Measurements from ENCODE around the gene WDR26.
"Not testable (repeated sequence)": the region's sequence is repeated elsewhere in the genome, so short reads cannot be mapped to it uniquely, and the experiment has no call there.

Gene WDR26

DNA sequence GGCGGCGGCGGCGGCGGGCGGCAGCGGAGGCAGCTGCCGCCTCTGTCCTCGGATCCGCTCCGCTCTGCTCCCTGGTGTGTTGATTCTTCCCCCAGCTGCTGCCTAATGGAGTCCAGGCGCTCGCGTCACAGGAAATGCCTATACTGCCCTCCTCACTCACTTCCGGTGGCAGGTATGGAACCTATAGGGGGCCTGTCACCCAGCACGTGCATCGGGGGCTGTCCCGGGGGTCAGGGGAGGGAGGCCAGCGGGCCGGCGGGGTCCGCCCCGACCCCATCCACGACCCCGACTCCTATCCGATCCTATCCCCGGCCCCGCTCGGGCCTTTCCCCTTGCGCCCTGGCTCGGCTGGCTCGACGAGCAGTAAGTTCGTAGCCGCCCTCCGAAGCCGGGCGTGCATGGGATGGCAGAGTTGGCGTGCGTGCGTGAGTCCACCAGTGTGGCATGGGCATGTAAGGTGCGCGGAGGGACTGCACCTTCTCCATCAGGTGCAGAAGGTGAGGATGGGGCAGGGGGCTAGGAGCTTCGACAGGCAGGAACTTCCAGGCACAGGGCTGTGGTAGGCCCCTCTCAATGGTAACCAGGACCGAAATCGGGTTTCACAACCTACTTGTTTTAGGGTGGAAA lies at the start of gene WDR26:
TSS of gene WDR26 (minus strand) at position 107 of the 627 bp plus-strand sequence.
- H3K27ac ChIP-seq (ENCODE audit: low read length), result peak within 1 kb of the TSS; percentile 81
- H3K27me3 ChIP-seq (ENCODE audit: low read depth, low read length), result no peaks in the 10 kb centered on the region
- peak within 1 kb of the TSS; percentile 81 to 85 for H3K4me3 ChIP-seq (ENCODE audit: low read depth in 1 of 2, low read length in 2 of 2)
- no peaks in the 10 kb centered on the region for H3K36me3 ChIP-seq (ENCODE audit: control insufficient read depth in 1 of 2, insufficient read depth in 2 of 2, low read length in 2 of 2)
- H3K9me3 ChIP-seq (ENCODE audit: control insufficient read depth in 1 of 2, low read length in 2 of 2), result no peaks in the 10 kb centered on the region
- peaks cover 12 to 34% of the 10 kb centered on the region in 2 donors for H3K4me1 ChIP-seq (ENCODE audit: control insufficient read depth in 1 of 2, insufficient read depth in 2 of 2, low read length in 2 of 2)

GRCh38 chr1:224483206-224483605 lies 48.6 kb upstream of the WDR26 start:
- not testable (repeated sequence) for H3K27ac ChIP-seq (ENCODE audit: low read length); H3K4me1 ChIP-seq (ENCODE audit: control insufficient read depth in 1 of 2, insufficient read depth in 2 of 2, low read length in 2 of 2); H3K9me3 ChIP-seq (ENCODE audit: control insufficient read depth in 1 of 2, low read length in 2 of 2); H3K27me3 ChIP-seq (ENCODE audit: low read depth, low read length); H3K36me3 ChIP-seq (ENCODE audit: control insufficient read depth in 1 of 2, insufficient read depth in 2 of 2, low read length in 2 of 2); H3K4me3 ChIP-seq (ENCODE audit: low read depth in 1 of 2, low read length in 2 of 2)

DNA sequence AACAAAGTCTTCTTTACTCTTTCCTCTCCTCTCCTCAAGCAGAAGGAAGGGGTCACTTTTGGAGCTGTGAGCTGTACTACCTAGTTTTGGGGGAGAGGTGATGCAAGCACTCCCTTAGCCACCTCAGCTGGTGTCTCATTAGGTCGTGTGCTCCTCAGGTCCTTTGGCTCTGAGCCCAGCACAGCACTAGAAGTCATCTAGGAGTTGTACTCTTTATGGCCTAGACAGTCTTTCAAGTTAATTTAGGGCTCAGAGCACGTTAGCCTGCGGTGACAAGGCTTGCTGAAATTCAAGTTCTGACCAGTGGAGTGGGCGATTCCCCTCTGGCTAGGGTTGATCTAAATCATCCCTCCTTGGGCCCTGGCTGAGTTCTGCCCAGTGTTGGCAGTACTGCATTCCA lies 48.0 kb upstream of the WDR26 start:
- Histone ChIP-seq H3K9me3 (ENCODE audit: control insufficient read depth in 1 of 2, low read length in 2 of 2) (no peaks in the 10 kb centered on the region), H3K4me3 (ENCODE audit: low read depth in 1 of 2, low read length in 2 of 2) (no peak overlapping the region), H3K27ac (ENCODE audit: low read length) (no peak overlapping the region), H3K36me3 (ENCODE audit: control insufficient read depth in 1 of 2, insufficient read depth in 2 of 2, low read length in 2 of 2) (no peaks in the 10 kb centered on the region), H3K27me3 (ENCODE audit: low read depth, low read length) (no peaks in the 10 kb centered on the region), H3K4me1 (ENCODE audit: control insufficient read depth in 1 of 2, insufficient read depth in 2 of 2, low read length in 2 of 2) (no peaks in the 10 kb centered on the region)

DNA sequence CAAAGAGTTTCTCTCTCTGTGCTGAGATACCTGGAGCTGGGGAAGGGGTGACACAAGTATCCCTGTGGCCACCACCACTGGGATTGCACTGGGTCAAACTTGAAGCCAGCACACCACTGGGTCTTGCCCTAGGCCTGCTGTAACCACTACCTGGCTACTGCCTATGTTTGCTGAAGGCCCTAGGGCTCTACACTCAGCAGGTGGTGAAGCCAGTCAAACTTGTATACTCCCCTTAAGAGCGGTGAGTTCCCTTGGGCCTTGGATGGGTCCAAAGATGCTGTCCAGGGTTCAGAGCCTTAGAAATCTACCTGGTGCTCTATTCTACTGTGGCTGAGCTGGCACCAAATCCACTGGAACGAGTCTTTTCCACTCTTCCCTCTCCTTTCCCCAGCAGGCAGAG lies 47.0 kb upstream of the WDR26 start:
- Histone ChIP-seq H3K4me3 (ENCODE audit: low read depth in 1 of 2, low read length in 2 of 2) (no peak overlapping the region), H3K9me3 (ENCODE audit: control insufficient read depth in 1 of 2, low read length in 2 of 2) (no peaks in the 10 kb centered on the region), H3K27me3 (ENCODE audit: low read depth, low read length) (no peaks in the 10 kb centered on the region), H3K36me3 (ENCODE audit: control insufficient read depth in 1 of 2, insufficient read depth in 2 of 2, low read length in 2 of 2) (no peaks in the 10 kb centered on the region), H3K4me1 (ENCODE audit: control insufficient read depth in 1 of 2, insufficient read depth in 2 of 2, low read length in 2 of 2) (no peaks in the 10 kb centered on the region), H3K27ac (ENCODE audit: low read length) (no peak overlapping the region)

DNA sequence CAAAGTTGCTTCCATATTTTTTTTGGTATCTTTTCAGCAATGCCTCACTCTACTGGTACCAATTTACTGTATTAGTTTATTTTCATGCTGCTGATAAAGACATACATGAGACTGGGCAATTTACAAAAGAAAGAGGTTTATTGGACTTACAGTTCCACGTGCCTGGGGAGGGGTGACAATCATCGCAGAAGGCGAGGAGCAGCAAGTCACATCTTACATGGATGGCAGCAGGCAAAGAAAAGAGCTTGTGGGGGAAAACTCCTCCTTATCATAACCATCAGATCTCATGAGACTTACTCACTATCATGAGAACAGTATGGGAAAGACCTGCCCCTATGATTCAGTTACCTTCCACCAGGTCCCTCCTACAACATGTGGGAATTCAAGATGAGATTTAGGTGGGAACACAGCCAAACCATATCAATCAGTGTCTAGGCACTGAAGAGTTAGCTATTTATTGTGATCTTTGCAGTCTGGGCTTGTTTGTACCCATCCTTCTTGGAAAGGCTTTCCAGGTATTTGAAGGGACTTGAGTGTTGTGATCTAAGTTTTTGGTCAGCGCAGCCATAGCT lies 46.4 kb upstream of the WDR26 start:
- H3K27me3 ChIP-seq (ENCODE audit: low read depth, low read length); H3K4me1 ChIP-seq (ENCODE audit: control insufficient read depth in 1 of 2, insufficient read depth in 2 of 2, low read length in 2 of 2); H3K27ac ChIP-seq (ENCODE audit: low read length); H3K9me3 ChIP-seq (ENCODE audit: control insufficient read depth in 1 of 2, low read length in 2 of 2); H3K4me3 ChIP-seq (ENCODE audit: low read depth in 1 of 2, low read length in 2 of 2); H3K36me3 ChIP-seq (ENCODE audit: control insufficient read depth in 1 of 2, insufficient read depth in 2 of 2, low read length in 2 of 2): not testable (repeated sequence)

- H3K4me3 ChIP-seq (ENCODE audit: low read depth in 1 of 2, low read length in 2 of 2); H3K27me3 ChIP-seq (ENCODE audit: low read depth, low read length); H3K9me3 ChIP-seq (ENCODE audit: control insufficient read depth in 1 of 2, low read length in 2 of 2); H3K27ac ChIP-seq (ENCODE audit: low read length); H3K36me3 ChIP-seq (ENCODE audit: control insufficient read depth in 1 of 2, insufficient read depth in 2 of 2, low read length in 2 of 2); H3K4me1 ChIP-seq (ENCODE audit: control insufficient read depth in 1 of 2, insufficient read depth in 2 of 2, low read length in 2 of 2): not testable (repeated sequence)
Measured at GRCh38 chr1:224480200-224480599, 45.6 kb upstream of the WDR26 start.

- no peak overlapping the region for H3K27ac ChIP-seq (ENCODE audit: low read length)
- H3K4me3 ChIP-seq (ENCODE audit: low read depth in 1 of 2, low read length in 2 of 2), result no peak overlapping the region
- no peaks in the 10 kb centered on the region for H3K9me3 ChIP-seq (ENCODE audit: control insufficient read depth in 1 of 2, low read length in 2 of 2)
- no peaks in the 10 kb centered on the region for H3K36me3 ChIP-seq (ENCODE audit: control insufficient read depth in 1 of 2, insufficient read depth in 2 of 2, low read length in 2 of 2)
- H3K27me3 ChIP-seq (ENCODE audit: low read depth, low read length), result no peaks in the 10 kb centered on the region
- H3K4me1 ChIP-seq (ENCODE audit: control insufficient read depth in 1 of 2, insufficient read depth in 2 of 2, low read length in 2 of 2), result no peaks in the 10 kb centered on the region
Measured at GRCh38 chr1:224472806-224473205, 38.2 kb upstream of the WDR26 start.

DNA sequence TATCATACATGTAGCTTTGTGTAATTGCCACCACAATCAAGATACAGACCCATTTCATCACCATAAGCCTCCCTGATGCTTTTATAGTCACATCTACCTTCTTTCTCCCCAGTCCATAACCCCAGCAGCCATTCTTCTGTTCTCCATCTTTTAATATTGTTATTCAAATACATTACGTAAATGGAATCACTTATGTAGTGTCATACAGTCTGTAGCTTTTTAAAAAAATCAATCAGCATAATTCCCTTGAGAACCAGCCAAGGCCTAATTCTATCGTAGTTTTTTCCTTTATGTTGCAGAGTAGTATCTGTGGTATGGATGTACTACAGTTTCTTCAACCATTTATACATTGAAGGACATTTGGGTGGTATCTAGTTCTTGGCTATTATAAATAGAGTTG lies 31.6 kb upstream of the WDR26 start:
- H3K4me3 ChIP-seq (ENCODE audit: low read depth in 1 of 2, low read length in 2 of 2), result no peak overlapping the region

GRCh38 chr1:224459966-224460365 lies 25.4 kb upstream of the WDR26 start:
- H3K4me1 ChIP-seq (ENCODE audit: control insufficient read depth in 1 of 2, insufficient read depth in 2 of 2, low read length in 2 of 2), result peaks cover 9 to 23% of the 10 kb centered on the region in 2 donors
- H3K27ac ChIP-seq (ENCODE audit: low read length), result no peak overlapping the region
- no peaks in the 10 kb centered on the region for H3K36me3 ChIP-seq (ENCODE audit: control insufficient read depth in 1 of 2, insufficient read depth in 2 of 2, low read length in 2 of 2)
- no peak overlapping the region for H3K4me3 ChIP-seq (ENCODE audit: low read depth in 1 of 2, low read length in 2 of 2)
- H3K27me3 ChIP-seq (ENCODE audit: low read depth, low read length), result no peaks in the 10 kb centered on the region
- H3K9me3 ChIP-seq (ENCODE audit: control insufficient read depth in 1 of 2, low read length in 2 of 2), result no peaks in the 10 kb centered on the region

More for the DNA sequence above, 31.6 kb upstream of the WDR26 start:
- Histone ChIP-seq H3K27me3 (ENCODE audit: low read depth, low read length) (no peaks in the 10 kb centered on the region), H3K9me3 (ENCODE audit: control insufficient read depth in 1 of 2, low read length in 2 of 2) (no peaks in the 10 kb centered on the region), H3K36me3 (ENCODE audit: control insufficient read depth in 1 of 2, insufficient read depth in 2 of 2, low read length in 2 of 2) (no peaks in the 10 kb centered on the region), H3K4me1 (ENCODE audit: control insufficient read depth in 1 of 2, insufficient read depth in 2 of 2, low read length in 2 of 2) (no peaks in the 10 kb centered on the region), H3K27ac (ENCODE audit: low read length) (no peak overlapping the region)

DNA sequence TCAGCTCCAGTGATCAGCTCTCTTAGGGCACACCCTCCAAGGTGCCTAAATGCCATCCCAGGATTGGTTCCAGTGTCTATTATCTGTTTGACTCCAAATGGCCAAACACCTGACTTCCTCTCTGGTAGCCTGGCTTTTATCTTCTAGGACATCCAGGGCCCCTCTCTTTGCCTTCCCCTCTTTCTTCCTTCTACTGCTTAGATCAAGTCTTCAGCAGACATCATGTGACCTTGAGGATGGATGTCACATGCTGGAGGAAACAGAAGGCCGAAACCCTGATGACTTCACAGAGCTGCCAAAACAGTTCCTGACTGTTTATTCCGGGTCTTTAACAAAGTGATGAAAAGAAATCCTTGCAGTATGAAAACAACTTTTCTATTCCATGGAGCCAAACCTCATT lies 24.4 kb upstream of the WDR26 start:
- Histone ChIP-seq H3K9me3 (ENCODE audit: control insufficient read depth in 1 of 2, low read length in 2 of 2) (no peaks in the 10 kb centered on the region), H3K36me3 (ENCODE audit: control insufficient read depth in 1 of 2, insufficient read depth in 2 of 2, low read length in 2 of 2) (no peaks in the 10 kb centered on the region), H3K27ac (ENCODE audit: low read length) (no peak overlapping the region), H3K27me3 (ENCODE audit: low read depth, low read length) (no peaks in the 10 kb centered on the region), H3K4me1 (ENCODE audit: control insufficient read depth in 1 of 2, insufficient read depth in 2 of 2, low read length in 2 of 2) (peaks cover 9 to 29% of the 10 kb centered on the region in 2 donors), H3K4me3 (ENCODE audit: low read depth in 1 of 2, low read length in 2 of 2) (no peak overlapping the region)

DNA sequence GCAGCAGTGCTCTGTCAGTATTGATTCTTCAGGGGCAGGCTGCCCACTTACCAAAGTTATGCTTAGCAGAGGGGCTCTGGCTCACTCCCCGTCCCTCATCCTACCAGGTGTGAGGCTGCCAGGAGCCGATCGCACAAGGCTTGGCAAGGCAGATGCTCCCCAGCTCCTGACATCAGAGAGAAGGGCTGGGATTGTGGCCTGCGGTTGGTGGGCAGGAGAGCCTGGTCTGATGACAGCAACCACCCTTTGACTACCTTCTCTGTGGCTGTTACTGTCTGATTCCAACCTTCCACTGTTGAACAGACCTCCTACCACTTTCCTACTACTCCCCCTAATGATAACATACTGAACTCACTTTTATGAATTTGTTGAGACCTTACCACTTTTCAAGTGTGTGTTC lies 23.7 kb upstream of the WDR26 start:
- Histone ChIP-seq H3K27ac (ENCODE audit: low read length) (no peak overlapping the region), H3K9me3 (ENCODE audit: control insufficient read depth in 1 of 2, low read length in 2 of 2) (no peaks in the 10 kb centered on the region), H3K27me3 (ENCODE audit: low read depth, low read length) (no peaks in the 10 kb centered on the region), H3K4me1 (ENCODE audit: control insufficient read depth in 1 of 2, insufficient read depth in 2 of 2, low read length in 2 of 2) (peaks cover 9 to 29% of the 10 kb centered on the region in 2 donors), H3K4me3 (ENCODE audit: low read depth in 1 of 2, low read length in 2 of 2) (no peak overlapping the region), H3K36me3 (ENCODE audit: control insufficient read depth in 1 of 2, insufficient read depth in 2 of 2, low read length in 2 of 2) (no peaks in the 10 kb centered on the region)

GRCh38 chr1:224457782-224458144 lies 23.2 kb upstream of the WDR26 start:
- Histone ChIP-seq H3K27me3 (ENCODE audit: low read depth, low read length) (no peaks in the 10 kb centered on the region), H3K4me3 (ENCODE audit: low read depth in 1 of 2, low read length in 2 of 2) (no peak overlapping the region), H3K27ac (ENCODE audit: low read length) (peak overlapping the region; percentile 71), H3K9me3 (ENCODE audit: control insufficient read depth in 1 of 2, low read length in 2 of 2) (no peaks in the 10 kb centered on the region), H3K36me3 (ENCODE audit: control insufficient read depth in 1 of 2, insufficient read depth in 2 of 2, low read length in 2 of 2) (no peaks in the 10 kb centered on the region), H3K4me1 (ENCODE audit: control insufficient read depth in 1 of 2, insufficient read depth in 2 of 2, low read length in 2 of 2) (peaks cover 9 to 29% of the 10 kb centered on the region in 2 donors)
